CD14-positive monocyte (primary cell): ENCODE measurements around the gene ARID1B. TPM values are rescaled to one million over a fixed set of nuclear protein-coding genes. Genes with fewer than 3 reads are reported as not detected.

Source experiments
- DNase-seq, 3 donors: peaks; one replicate each; pipeline ENCODE4 v3.0.0-alpha.2; 2011 to 2022
- H2AFZ ChIP-seq: 2 replicates; pipeline ENCODE4 v1.6.0; 2012; ENCODE audit warnings: mild to moderate bottlenecking, low read depth, low read length, inconsistent platforms; ENCODE audit not compliant: insufficient read depth, poor library complexity, severe bottlenecking
- H3K27ac ChIP-seq, 2 donors: 1 replicate in 1 of 2; 2 replicates in 1 of 2; pipeline ENCODE4 v1.5.1; 2012 to 2013; ENCODE audit warnings: low read length in 2 of 2, control low read depth in 1 of 2, inconsistent platforms in 1 of 2, low read depth in 1 of 2, mild to moderate bottlenecking in 1 of 2
- H3K27me3 ChIP-seq, 2 donors: one replicate each; pipeline versions ENCODE4 v1.6.0 to v1.6.1; 2011 to 2013; ENCODE audit warnings: low read length in 2 of 2; ENCODE audit not compliant: control insufficient read depth in 2 of 2, insufficient read depth in 2 of 2
- H3K36me3 ChIP-seq, 2 donors: replicated peaks in 1 of 2; 1 replicate in 1 of 2; 2 replicates in 1 of 2; pipeline versions ENCODE4 v1.5.1 to v1.6.1; 2012 to 2013; ENCODE audit warnings: low read length in 2 of 2, control low read depth in 1 of 2, inconsistent platforms in 1 of 2, mild to moderate bottlenecking in 1 of 2; ENCODE audit not compliant: insufficient read depth in 2 of 2, control insufficient read depth in 1 of 2
- H3K4me1 ChIP-seq, 2 donors: 1 replicate in 1 of 2; 2 replicates in 1 of 2; pipeline versions ENCODE4 v1.5.1 to v1.6.1; 2012 to 2013; ENCODE audit warnings: low read length in 2 of 2, control low read depth in 1 of 2, inconsistent platforms in 1 of 2, mild to moderate bottlenecking in 1 of 2, moderate library complexity in 1 of 2; ENCODE audit not compliant: insufficient read depth in 2 of 2, control insufficient read depth in 1 of 2
- H3K4me2 ChIP-seq: replicated peaks from 2 replicates; pipeline ENCODE3; 2012; ENCODE audit warnings: low read length, moderate library complexity, mild to moderate bottlenecking; ENCODE audit not compliant: poor library complexity, severe bottlenecking; ENCODE audit errors: extremely low read depth
- H3K4me3 ChIP-seq, 3 experiments: fragments of 200-600 bp in 1 of 3; sonication (generic) in 1 of 3; replicated peaks in 1 of 3; 1 replicate in 2 of 3; 2 replicates in 1 of 3; pipeline ENCODE4 v1.5.1; 2011 to 2013; ENCODE audit warnings: low read length in 3 of 3, mild to moderate bottlenecking in 3 of 3, control low read depth in 2 of 3, low read depth in 2 of 3, inconsistent platforms in 1 of 3, moderate library complexity in 1 of 3
- H3K79me2 ChIP-seq: 2 replicates; pipeline ENCODE4 v1.6.0; 2012; ENCODE audit warnings: mild to moderate bottlenecking, control low read depth, inconsistent platforms, low read length, moderate library complexity; ENCODE audit not compliant: insufficient read depth
- H3K9ac ChIP-seq: 2 replicates; pipeline ENCODE4 v1.6.0; 2017; ENCODE audit warnings: low read length, mild to moderate bottlenecking; ENCODE audit not compliant: insufficient read depth, poor library complexity, severe bottlenecking
- H3K9me3 ChIP-seq, 2 donors: replicated peaks in 1 of 2; 1 replicate in 1 of 2; 2 replicates in 1 of 2; pipeline versions ENCODE4 v1.5.1 to v1.6.1; 2012 to 2013; ENCODE audit warnings: low read length in 2 of 2, control low read depth in 1 of 2; ENCODE audit not compliant: control insufficient read depth in 1 of 2, insufficient read depth in 1 of 2
- H4K20me1 ChIP-seq: 2 replicates; pipeline ENCODE4 v1.6.0; 2012; ENCODE audit warnings: mild to moderate bottlenecking, low read length, control low read depth, moderate library complexity; ENCODE audit not compliant: insufficient read depth
- H3K27ac Mint-ChIP-seq, 7 donors: one replicate each; pipeline ENCODE4 v1.8.0; 2020; ENCODE audit warnings: mild to moderate bottlenecking in 7 of 7, mixed read lengths in 7 of 7, moderate library complexity in 6 of 7, inconsistent platforms in 2 of 7
- H3K27me3 Mint-ChIP-seq, 3 donors: one replicate each; pipeline ENCODE4 v1.8.0; 2021 to 2022; ENCODE audit warnings: low read depth in 3 of 3, mild to moderate bottlenecking in 3 of 3, mixed read lengths in 3 of 3, moderate library complexity in 3 of 3, inconsistent platforms in 1 of 3
- H3K36me3 Mint-ChIP-seq, 2 donors: one replicate each; pipeline ENCODE4 v1.8.0; 2020; ENCODE audit warnings: mixed read lengths in 2 of 2, inconsistent platforms in 1 of 2, mild to moderate bottlenecking in 1 of 2
- H3K4me1 Mint-ChIP-seq: one replicate; pipeline ENCODE4 v1.8.0; 2020; ENCODE audit warnings: mild to moderate bottlenecking, mixed read lengths
- H3K4me3 Mint-ChIP-seq, 2 donors: one replicate each; pipeline ENCODE4 v1.8.0; 2020; ENCODE audit warnings: mild to moderate bottlenecking in 2 of 2, mixed read lengths in 2 of 2, moderate library complexity in 1 of 2
- H3K9me3 Mint-ChIP-seq, 7 donors: one replicate each; pipeline ENCODE4 v1.8.0; 2020 to 2022; ENCODE audit warnings: mixed read lengths in 7 of 7, mild to moderate bottlenecking in 6 of 7, moderate library complexity in 6 of 7, inconsistent platforms in 2 of 7
- WGBS: methylation state at CpG from one replicate; pipeline ENCODE4 v1.1.5; 2013; ENCODE audit warnings: missing lambda C conversion rate; ENCODE audit not compliant: insufficient coverage; 5-methylcytosine and 5-hydroxymethylcytosine counted together
- intact Hi-C, 2 donors: fragments of 100-400 bp; cut with micrococcal nuclease; formaldehyde crosslinking; loops; one replicate each; pipeline versions ENCODE4 v1.15.0 to v1.15.1; 2023
- polyA plus RNA-seq, 3 donors: library from polyadenylated mRNA; depleted of rRNA in 1 of 3; unstranded in 2 of 3; stranded (reverse) in 1 of 3; fragments of 300-500 nt in 2 of 3; fragments of >200 nt in 1 of 3; fragmentation: Illumina TruSeq in 2 of 3; gene quantifications; 1 replicate in 2 of 3; 2 replicates in 1 of 3; pipeline ENCODE4 v1.2.3, GENCODE V29; 2012 to 2021
- TF ChIP-seq, protein P1 (sequence below): fragments of 200-600 bp; IDR thresholded peaks from one replicate; pipeline ENCODE4 v1.8.0; 2022; ENCODE audit warnings: antibody characterized with exemption, mild to moderate bottlenecking

The ARID1B gene
- polyA plus RNA-seq, 3 donors = 3.2 to 22.1 (median 3.8) TPM

DNA sequence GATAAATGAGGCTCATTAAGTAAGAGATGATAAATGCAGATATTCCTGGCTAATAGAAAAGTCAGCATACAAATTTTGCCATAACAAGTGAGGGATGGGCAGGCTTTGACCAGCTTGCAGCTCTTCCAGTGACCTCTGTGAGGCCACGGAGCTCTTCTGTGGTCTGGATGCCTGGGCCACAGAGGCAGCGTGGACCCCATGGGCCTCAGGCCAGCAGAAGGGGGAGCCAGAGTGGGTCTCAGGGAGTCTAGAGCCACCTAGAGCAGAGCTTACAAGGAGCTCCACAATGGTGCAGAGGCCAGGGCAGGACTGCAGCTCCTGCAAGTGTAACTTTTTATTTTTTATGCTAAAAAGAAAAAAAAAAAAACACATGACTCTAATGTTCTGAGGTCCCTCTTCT is 165.1 kb downstream of the ARID1B start:
- no peak overlapping the region for H3K4me3 Mint-ChIP-seq
- Histone ChIP-seq H3K4me3 (no peak overlapping the region), H3K36me3 (peaks cover 0 to 3% of the 10 kb centered on the region in 2 donors), H3K79me2 (peaks cover 80% of the 10 kb centered on the region), H3K27ac (no peak overlapping the region), H3K9ac (no peak overlapping the region), H3K9me3 (no peaks in the 10 kb centered on the region), H4K20me1 (peaks cover 91% of the 10 kb centered on the region), H3K27me3 (no peaks in the 10 kb centered on the region), H3K4me2 (no peak overlapping the region), H2AFZ (no peak overlapping the region), H3K4me1 (no peaks in the 10 kb centered on the region)
- no peak for DNase-seq
- no peaks in the 10 kb centered on the region for H3K9me3 Mint-ChIP-seq
- TF ChIP-seq, protein P1, sequence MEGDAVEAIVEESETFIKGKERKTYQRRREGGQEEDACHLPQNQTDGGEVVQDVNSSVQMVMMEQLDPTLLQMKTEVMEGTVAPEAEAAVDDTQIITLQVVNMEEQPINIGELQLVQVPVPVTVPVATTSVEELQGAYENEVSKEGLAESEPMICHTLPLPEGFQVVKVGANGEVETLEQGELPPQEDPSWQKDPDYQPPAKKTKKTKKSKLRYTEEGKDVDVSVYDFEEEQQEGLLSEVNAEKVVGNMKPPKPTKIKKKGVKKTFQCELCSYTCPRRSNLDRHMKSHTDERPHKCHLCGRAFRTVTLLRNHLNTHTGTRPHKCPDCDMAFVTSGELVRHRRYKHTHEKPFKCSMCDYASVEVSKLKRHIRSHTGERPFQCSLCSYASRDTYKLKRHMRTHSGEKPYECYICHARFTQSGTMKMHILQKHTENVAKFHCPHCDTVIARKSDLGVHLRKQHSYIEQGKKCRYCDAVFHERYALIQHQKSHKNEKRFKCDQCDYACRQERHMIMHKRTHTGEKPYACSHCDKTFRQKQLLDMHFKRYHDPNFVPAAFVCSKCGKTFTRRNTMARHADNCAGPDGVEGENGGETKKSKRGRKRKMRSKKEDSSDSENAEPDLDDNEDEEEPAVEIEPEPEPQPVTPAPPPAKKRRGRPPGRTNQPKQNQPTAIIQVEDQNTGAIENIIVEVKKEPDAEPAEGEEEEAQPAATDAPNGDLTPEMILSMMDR = no peak
- peaks cover 2% of the 10 kb centered on the region for H3K4me1 Mint-ChIP-seq
- 90% methylated on average over 2 of the region's 2 CpGs for WGBS
- peaks cover 4 to 5% of the 10 kb centered on the region in 2 donors for H3K36me3 Mint-ChIP-seq
- intact Hi-C loops = no loop called here
- no peaks in the 10 kb centered on the region for H3K27me3 Mint-ChIP-seq
- peak overlapping the region in 1 of 7 donors; percentile 16 for H3K27ac Mint-ChIP-seq

DNA sequence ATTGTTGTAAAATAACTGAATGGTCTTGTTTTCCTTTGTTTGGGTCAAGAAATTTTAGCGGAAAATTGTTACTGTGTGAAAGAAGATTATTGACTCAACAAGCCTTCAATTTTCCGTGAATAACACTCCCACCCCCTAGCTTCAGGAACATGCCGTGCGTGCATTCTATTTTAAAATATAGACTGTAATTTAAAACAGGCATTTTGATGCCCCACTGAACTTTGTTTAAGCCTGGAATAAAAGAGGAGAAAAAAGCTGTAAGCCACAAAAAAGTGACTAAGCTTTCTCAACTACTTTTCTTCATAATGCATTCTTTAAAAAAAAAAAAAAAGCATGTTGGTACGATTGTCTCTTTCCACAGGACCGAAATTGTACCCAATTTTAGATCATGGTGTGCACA is 166.0 kb downstream of the ARID1B start:
- Histone ChIP-seq H3K4me2 (no peak overlapping the region), H3K79me2 (peaks cover 82% of the 10 kb centered on the region), H3K27ac (no peak overlapping the region), H2AFZ (no peak overlapping the region), H3K9me3 (no peaks in the 10 kb centered on the region), H3K4me3 (no peak overlapping the region), H4K20me1 (peaks cover 91% of the 10 kb centered on the region), H3K36me3 (no peaks in the 10 kb centered on the region), H3K27me3 (no peaks in the 10 kb centered on the region), H3K4me1 (no peaks in the 10 kb centered on the region), H3K9ac (no peak overlapping the region)
- H3K4me1 Mint-ChIP-seq = peaks cover 3% of the 10 kb centered on the region
- H3K27ac Mint-ChIP-seq = no peak overlapping the region
- TF ChIP-seq, protein P1 = no peak
- no peaks in the 10 kb centered on the region for H3K27me3 Mint-ChIP-seq
- no peak overlapping the region for H3K4me3 Mint-ChIP-seq
- H3K9me3 Mint-ChIP-seq = no peaks in the 10 kb centered on the region
- intact Hi-C loops = no loop called here
- WGBS = 70% methylated on average over 2 of the region's 6 CpGs
- H3K36me3 Mint-ChIP-seq = no peaks in the 10 kb centered on the region
- no peak for DNase-seq
